ENCODE data around the gene CPAMD8. TPM values are rescaled to one million over a fixed set of nuclear protein-coding genes. Genes with fewer than 3 reads are reported as not detected.

Gene CPAMD8
- total RNA-seq, 1 experiment from 2014 or later, result 0.20 TPM

DNA sequence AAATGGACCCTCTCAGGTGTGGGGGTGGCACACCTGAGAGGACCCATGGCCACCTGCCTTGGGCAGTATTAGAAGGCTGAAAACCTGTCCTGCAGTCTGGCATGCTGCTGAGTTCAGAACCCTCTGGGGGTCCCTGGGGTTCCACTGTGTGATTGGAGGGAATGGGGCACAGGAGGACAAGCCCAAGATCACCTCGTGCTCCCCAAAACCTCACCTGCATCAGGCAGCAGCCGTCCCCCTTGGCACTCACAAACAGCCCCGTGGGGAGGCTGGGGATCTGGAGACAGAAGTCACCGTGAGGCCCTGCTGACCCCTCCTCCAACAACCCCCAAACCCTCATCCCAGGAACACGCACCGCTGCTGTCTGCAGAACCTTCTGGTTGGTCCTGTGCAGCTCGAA lies 123.3 kb downstream of the CPAMD8 start:
- Histone ChIP-seq H3K36me3 (ENCODE audit: control insufficient read depth in 1 of 2, insufficient read depth in 2 of 2, low read length in 2 of 2) (no peaks in the 10 kb centered on the region), H3K27ac (ENCODE audit: low read depth, low read length) (no peak overlapping the region), H4K20me1 (ENCODE audit: insufficient read depth) (no peaks in the 10 kb centered on the region), H3K9me2 (ENCODE audit: insufficient read depth) (no peaks in the 10 kb centered on the region), H3K27me3 (ENCODE audit: insufficient read depth, low read length) (no peaks in the 10 kb centered on the region), H3K9ac (ENCODE audit: low read length) (no peak overlapping the region), H3K4me1 (ENCODE audit: control insufficient read depth in 1 of 2, insufficient read depth in 2 of 2, low read length in 2 of 2) (peaks cover 0 to 4% of the 10 kb centered on the region in 2 experiments; a peak in 2 of 4 replicates), H3K9me3 (ENCODE audit: control insufficient read depth in 1 of 2, insufficient read depth in 1 of 2, low read depth in 1 of 2, low read length in 2 of 2) (no peaks in the 10 kb centered on the region), H2AFZ (ENCODE audit: low read depth, low read length, poor library complexity, severe bottlenecking) (no peak overlapping the region), H3K4me3 (replicated peaks in 1 of 2; ENCODE audit: low read depth in 1 of 2, low read length in 2 of 2) (no peak overlapping the region), H3K79me2 (ENCODE audit: insufficient read depth, low read length) (no peaks in the 10 kb centered on the region), H3K4me2 (ENCODE audit: low read length) (no peak overlapping the region)
- CTCF ChIA-PET, result no interaction called here
- DNase-seq (ENCODE audit: low read depth, low spot score) (no peak), ATAC-seq (no peak)
- POLR2A ChIA-PET, result no interaction called here
- no peak for TF ChIP-seq SP1 (IDR thresholded peaks at IDR 0.05; ENCODE audit: low read depth)
- TF ChIP-seq JUND (IDR thresholded peaks at IDR 0.05), result no peak
- TF ChIP-seq SRF (IDR thresholded peaks at IDR 0.05; ENCODE audit: low read depth), result no peak
- TF ChIP-seq EZH2phosphoT487 (IDR thresholded peaks at IDR 0.05; ENCODE audit: borderline replicate concordance), result no peak
- TF ChIP-seq, protein P1, sequence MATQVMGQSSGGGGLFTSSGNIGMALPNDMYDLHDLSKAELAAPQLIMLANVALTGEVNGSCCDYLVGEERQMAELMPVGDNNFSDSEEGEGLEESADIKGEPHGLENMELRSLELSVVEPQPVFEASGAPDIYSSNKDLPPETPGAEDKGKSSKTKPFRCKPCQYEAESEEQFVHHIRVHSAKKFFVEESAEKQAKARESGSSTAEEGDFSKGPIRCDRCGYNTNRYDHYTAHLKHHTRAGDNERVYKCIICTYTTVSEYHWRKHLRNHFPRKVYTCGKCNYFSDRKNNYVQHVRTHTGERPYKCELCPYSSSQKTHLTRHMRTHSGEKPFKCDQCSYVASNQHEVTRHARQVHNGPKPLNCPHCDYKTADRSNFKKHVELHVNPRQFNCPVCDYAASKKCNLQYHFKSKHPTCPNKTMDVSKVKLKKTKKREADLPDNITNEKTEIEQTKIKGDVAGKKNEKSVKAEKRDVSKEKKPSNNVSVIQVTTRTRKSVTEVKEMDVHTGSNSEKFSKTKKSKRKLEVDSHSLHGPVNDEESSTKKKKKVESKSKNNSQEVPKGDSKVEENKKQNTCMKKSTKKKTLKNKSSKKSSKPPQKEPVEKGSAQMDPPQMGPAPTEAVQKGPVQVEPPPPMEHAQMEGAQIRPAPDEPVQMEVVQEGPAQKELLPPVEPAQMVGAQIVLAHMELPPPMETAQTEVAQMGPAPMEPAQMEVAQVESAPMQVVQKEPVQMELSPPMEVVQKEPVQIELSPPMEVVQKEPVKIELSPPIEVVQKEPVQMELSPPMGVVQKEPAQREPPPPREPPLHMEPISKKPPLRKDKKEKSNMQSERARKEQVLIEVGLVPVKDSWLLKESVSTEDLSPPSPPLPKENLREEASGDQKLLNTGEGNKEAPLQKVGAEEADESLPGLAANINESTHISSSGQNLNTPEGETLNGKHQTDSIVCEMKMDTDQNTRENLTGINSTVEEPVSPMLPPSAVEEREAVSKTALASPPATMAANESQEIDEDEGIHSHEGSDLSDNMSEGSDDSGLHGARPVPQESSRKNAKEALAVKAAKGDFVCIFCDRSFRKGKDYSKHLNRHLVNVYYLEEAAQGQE (IDR thresholded peaks at IDR 0.05; ENCODE audit: low read depth), result no peak
- no peak for TF ChIP-seq POLR2AphosphoS5 (IDR thresholded peaks at IDR 0.05; ENCODE audit: low read depth, low read length)
- TF ChIP-seq ELF1 (IDR thresholded peaks at IDR 0.05; ENCODE audit: borderline replicate concordance, low read depth), result no peak
- no peak for TF ChIP-seq RAD21 (IDR thresholded peaks at IDR 0.05; ENCODE audit: low read depth)
- TF ChIP-seq MAX (IDR thresholded peaks at IDR 0.05), result no peak
- TF ChIP-seq ATF3 (IDR thresholded peaks at IDR 0.05), result no peak
- TF ChIP-seq CBX3 (IDR thresholded peaks at IDR 0.05; ENCODE audit: low read depth), result no peak
- TF ChIP-seq ZFX (IDR thresholded peaks at IDR 0.05), result no peak
- no peak for TF ChIP-seq CTCF (IDR thresholded peaks at IDR 0.05 in 2 of 3, conservative IDR thresholded peaks at IDR 0.05 in 1 of 3; ENCODE audit: borderline replicate concordance in 1 of 3, insufficient read depth in 1 of 3, low read depth in 2 of 3, low read length in 2 of 3)
- TF ChIP-seq CEBPB (IDR thresholded peaks at IDR 0.05; ENCODE audit: low read depth), result no peak
- TF ChIP-seq ZNF274 (IDR thresholded peaks at IDR 0.05; ENCODE audit: low read depth, low read length), result no peak
- BruUV-seq (replicated peaks), result no TSS peak
- RAD21 ChIA-PET (ENCODE audit: low non-redundant PET in 1 of 2, low total read pairs in 2 of 2, uncharacterized antibody in 2 of 2, unreplicated experiment in 2 of 2), result no interaction called here
- intact Hi-C loops (cut with micrococcal nuclease), result no loop called here
